Measurements from ENCODE around the gene GALNT7.

- no peak for TF ChIP-seq TAF1 (IDR thresholded peaks at IDR 0.05; ENCODE audit: borderline replicate concordance, insufficient read depth, low read length)
- TF ChIP-seq SIN3A (IDR thresholded peaks at IDR 0.05; ENCODE audit: borderline replicate concordance, insufficient read depth, low read length): no peak
- no peak for TF ChIP-seq REST (IDR thresholded peaks at IDR 0.05; ENCODE audit: insufficient read depth in 1 of 2, low read depth in 2 of 2, low read length in 2 of 2)
- no peak for TF ChIP-seq POLR2AphosphoS5 (IDR thresholded peaks at IDR 0.05; ENCODE audit: low read depth, low read length)
Measured at GRCh38 chr4:173280998-173281397, 112.4 kb downstream of the GALNT7 start.

Measured in PFSK-1 (cell line).